Bone marrow (tissue), 2 donors: ENCODE data around the gene ZFP91.

Experiments
- DNase-seq, 2 donors: peaks; one replicate each; lab custom pipeline; 2025; lab: John Stamatoyannopoulos, UW

Gene ZFP91

DNA sequence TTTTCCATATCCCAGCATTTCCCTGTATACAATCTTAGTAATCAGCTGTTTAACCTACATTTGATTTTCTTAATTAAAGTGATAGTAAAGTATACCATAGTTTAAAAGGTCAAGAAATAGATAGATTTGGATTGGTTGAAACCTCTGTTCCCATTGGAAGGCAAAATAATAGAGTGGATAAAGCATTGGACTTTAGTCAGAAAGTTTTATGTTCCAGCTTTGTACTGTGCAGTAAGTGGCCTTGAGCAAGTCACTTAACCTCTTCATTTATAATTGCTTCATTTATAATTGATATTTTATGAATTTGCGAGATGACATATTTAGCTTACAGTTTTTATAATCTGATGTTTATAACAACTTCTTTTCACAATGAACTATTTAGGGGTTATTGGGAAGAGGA is 3.6 kb downstream of the ZFP91 start:
- DNase-seq: no peak

DNA sequence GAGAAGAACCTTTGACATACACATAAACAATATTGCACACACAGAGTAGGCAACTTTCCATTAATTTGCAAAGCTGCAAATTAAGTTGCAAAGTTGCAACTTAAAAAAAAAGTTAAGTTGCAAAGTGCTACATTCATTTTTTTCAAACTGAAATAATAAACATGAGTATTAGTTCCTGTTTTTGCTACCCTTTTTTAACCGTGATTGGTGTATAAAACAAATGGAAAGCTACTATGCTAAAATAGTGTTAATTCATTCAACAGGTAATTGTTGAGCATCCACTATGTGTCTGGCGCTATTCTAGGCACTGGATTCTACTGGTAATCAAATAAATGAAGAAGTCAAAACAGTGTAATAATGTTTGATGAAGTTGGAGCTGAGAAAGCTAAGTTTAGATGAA is 8.1 kb downstream of the ZFP91 start:
- DNase-seq: no peak

DNA sequence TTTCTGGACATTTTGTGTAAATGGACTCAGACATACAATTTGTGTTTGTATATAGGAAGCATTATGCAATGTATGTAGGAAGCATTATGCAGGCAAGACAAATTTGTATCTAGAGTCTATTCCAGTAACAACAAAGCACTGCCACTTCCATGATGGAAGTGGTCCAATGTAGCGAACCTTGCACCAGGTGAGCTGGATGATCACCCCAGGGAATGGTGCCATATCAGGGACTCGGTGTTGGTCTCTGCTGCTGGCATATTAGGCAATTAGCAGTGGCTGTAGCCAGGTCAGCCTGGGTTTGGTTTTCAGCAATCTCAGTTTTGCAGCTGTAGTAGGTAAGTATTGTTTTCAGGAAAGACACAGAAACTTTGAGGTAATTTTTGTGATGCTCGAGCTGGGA is 12.8 kb downstream of the ZFP91 start:
- no peak for DNase-seq

DNA sequence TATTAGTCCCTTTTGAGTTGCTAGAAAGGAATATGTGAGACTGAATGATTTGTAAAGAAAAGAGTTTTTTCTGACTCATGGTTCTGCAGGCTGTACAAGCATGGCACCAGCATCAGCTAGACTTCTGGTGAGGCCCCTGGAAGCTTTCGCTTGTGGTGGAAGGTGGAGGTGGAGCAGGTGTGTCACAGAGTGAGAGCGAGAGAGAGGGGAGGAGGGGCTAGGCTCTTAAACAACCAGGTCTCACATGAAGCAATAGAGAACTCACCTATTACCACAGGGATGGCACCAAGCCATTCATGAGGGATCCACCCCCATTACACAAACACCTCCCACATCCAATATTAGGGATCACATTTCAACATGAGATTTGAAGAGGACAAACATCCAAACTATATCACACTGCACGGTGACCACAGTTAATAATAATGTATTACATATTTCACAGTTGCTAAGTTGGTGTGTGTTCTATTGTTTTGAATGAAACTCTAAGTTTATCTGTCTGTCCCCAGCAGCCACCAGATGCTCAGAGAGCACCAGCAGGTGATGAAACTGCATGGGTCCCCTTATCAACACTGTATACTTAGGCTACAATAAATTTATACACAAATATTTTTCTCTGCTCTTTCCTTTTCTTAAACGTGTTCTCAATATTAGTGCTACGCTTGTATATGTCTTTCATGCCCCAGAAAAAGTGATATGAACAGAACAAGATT is 14.1 kb downstream of the ZFP91 start:
- no peak for DNase-seq

DNA sequence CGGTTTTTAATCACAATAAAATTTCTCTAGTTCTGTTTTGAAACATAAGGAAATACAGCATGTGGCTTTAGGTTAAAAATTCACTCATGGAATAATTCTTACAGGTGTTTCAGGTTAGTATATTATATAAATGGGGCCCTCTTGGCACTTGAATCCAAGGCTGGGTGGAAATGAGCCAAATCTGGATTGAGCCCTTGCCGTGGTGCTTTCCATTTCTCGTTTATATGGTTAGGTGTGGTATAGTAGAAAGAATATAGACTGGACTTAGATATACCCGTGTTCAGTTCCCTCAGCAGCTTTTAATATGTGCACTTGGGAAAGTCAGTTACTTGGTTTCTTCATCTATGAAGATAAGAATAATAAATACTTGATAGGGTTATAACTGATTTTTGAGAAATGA is 16.0 kb downstream of the ZFP91 start:
- DNase-seq: no peak

DNA sequence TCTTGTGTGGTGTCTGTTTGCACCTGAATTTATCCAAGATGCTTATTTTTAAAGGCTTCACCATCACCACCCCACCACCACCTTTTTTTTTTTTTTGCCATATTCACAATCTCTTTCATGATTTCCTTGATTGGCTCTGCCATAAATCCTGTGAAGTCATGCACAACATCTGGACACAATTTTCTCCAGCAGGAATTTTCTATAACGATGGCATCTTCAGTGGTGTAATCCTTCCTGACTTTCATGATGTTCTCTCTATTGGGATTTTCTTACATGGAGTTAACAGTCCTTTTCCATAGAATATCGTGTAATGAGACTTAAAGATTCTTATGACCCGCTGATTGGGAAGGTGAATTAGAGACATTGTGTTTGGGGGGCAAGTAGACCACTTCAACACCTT is 17.8 kb downstream of the ZFP91 start:
- no peak for DNase-seq

DNA sequence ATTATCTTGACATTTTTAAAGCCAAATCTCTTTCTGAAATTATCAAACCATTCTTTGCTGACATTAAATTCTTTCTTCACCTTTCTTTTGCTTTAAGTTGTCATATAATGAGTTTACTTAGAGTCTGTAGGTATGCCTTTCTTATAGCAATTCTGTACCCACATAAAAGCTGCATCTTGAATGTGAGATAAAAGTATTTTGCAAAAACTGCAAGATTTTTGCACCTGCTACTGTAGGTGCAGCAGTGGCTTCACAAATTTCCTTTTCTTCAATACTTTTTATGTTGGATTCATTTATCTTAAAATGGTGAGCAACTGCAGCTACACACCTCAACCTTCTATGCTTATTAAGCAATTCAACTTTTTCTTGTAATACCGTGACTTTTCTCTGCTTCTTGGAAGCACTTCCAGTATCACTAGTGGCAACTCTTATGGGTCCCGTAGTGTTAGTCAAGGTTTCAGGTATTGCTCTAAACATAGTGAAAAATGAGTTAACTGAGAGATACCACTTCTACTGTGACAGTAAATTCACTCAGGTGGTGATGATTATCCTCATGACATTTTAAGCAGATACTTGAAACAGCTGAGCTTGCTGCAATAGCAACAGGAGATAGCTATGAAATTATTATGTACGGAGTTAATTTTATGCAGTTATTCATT is 18.8 kb downstream of the ZFP91 start:
- DNase-seq: no peak

DNA sequence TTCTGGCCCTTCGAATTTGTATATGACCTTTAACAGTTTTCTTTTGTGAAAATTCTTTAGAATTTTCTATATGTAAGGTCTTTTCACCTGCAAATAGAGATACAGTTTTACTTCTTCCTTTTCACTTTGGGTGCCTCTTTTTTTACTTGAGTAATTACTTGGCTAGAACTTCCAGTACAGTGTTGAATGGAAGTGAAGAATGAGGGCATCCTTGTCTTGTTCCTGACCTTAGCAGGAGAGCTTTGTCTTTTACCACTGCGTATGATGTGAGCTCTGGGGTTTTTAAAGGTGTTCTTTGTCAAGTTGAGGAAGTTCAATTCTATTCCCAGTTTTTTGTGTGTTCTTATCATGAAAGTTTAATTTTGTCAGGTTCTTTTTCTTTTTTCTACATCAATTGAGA is 21.6 kb downstream of the ZFP91 start:
- no peak for DNase-seq

DNA sequence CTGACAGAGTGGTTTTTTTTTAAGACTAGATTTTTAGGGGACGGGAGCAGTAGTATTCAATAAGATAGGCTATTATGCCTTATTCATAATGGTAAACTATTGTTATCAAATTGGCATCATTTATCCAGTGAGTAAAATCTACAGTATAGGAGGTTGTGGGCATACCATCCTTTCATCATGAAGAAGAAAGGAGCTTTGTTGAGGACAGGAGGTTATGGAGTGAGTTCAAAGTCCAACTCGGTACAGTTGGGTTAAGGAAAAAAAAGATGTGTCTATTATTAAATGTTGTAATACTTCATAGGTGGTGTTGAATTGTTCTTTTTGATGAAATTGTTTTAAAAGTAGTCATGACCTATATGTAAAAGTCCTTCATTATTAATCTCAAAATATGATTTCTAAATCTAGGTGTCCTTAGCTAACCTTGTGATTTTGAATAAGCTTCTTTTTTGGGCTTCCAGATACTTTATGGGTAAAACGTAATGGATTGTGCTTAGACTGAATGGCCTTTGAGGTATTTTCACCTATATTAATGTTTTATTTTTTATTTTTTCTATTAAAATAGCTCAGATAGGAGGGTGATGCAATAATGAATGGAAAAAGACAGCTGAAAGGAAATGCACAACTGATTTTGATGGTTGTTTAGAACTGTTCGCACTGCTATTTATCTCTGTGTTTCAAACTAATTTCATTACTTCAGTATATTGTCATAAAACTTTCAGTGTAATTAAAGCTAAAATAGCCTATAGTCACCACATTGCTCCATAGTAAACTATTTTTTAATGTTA is 28.3 kb downstream of the ZFP91 start:
- DNase-seq: no peak

DNA sequence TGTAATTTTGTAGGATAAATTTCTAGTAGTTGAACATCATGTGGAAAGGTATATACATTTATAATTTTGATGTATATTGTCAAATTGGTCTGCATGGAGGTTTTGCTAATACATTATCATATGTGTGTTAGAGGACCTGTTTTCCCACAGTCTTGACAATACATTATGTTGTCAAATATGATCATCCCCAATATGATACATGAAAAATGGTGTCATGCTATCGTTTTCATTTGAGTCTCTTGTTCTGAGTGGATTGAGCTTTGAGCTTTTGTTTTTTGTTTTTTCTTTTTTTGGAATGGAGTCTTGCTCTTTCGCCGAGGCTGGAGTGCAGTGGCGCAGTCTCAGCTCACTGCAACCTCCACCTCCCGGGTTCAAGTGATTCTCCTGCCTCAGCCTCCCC is 29.5 kb downstream of the ZFP91 start:
- no peak for DNase-seq

DNA sequence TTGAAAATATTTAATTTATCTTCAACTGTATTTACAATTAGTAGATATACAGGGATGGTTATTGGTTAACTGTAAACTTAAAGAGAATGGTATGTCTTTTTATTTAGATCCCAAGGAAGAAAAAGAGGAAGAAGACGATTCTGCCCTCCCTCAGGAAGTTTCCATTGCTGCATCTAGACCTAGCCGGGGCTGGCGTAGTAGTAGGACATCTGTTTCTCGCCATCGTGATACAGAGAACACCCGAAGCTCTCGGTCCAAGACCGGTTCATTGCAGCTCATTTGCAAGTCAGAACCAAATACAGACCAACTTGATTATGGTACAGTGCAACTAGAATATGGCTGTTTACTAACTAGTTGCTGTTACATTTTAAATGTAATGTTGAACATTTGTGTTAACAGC is 30.9 kb downstream of the ZFP91 start:
- peak in 1 of 2 donors; percentile 6 for DNase-seq

DNA sequence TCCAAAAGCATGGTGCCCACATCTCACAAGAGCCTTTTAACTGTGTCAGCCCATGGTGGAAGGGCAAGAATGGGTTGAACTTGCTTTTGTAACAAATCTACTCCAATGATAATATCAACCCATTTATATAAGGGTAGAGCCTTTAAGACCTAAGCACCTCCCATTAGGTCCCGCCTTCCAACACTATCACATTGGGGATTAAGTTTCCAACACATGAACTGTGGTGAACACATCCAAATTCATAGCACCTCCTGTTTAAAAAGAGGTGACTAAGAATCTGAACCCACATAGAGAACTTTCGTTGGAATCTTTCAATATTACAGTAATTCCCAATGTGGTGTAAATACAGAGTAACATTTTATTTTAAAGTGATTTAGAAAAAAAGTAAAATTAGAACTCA is 34.4 kb downstream of the ZFP91 start:
- no peak for DNase-seq

DNA sequence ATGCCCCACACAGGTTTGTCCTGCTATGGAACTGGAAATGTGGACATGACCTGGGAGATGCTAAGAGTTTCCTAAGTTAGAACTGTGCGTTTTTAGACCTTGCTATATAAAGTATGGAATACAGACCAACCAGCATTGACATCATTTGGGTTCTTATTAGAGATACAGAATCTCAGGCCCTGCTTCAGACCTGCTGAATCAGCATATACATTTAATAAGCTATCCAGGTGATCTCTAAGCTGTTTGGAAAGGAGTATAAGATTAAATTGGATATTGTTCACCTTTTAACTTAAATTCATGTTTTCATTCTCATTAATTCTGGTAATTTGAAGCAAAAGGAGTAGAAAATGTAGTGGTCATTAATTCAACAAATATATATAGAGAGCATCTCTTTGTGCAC is 36.7 kb downstream of the ZFP91 start:
- DNase-seq: no peak

DNA sequence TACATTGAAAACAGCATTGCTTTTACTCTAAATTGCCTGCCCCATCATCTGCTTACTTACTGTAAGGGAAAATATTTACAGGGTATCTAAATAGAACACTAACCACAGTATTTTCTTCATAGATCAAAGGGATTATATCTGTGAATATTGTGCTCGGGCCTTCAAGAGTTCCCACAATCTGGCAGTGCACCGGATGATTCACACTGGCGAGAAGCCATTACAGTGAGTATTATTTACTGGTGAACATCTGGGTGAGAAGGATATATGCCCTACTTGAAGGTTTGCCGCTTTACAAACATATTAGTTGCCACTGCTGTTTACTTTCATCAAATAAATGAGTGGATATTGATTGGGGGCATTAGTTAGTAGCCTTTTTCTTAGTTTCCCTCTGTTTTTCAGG is 37.7 kb downstream of the ZFP91 start:
- no peak for DNase-seq

DNA sequence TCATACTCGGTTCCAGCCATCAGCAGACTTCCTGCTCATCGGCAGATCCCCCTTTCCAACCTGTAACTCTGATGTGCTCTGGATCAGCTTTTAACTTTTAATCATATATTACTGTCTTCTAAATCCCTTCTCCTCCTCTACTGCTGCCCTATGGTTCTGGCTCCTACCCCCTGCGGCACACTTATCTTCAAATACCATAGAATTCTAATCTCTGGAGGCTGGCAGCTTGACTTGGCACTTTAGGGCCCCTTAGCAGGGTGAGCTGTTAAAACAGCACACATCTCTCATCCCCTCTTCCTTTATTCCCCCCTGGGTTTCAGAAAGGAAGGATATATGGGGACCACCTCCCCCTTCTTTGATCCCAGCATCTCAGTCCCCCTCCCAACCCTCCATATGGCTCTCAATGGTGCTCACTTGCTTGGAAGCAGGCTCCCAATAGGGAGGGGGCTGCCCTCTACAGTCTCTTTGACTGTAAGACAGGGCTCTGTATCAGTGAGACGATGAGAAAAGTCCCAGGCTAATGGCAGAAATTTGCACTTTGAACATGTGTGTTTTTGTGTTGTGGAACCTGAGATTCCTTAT is 39.2 kb downstream of the ZFP91 start:
- DNase-seq: no peak

DNA sequence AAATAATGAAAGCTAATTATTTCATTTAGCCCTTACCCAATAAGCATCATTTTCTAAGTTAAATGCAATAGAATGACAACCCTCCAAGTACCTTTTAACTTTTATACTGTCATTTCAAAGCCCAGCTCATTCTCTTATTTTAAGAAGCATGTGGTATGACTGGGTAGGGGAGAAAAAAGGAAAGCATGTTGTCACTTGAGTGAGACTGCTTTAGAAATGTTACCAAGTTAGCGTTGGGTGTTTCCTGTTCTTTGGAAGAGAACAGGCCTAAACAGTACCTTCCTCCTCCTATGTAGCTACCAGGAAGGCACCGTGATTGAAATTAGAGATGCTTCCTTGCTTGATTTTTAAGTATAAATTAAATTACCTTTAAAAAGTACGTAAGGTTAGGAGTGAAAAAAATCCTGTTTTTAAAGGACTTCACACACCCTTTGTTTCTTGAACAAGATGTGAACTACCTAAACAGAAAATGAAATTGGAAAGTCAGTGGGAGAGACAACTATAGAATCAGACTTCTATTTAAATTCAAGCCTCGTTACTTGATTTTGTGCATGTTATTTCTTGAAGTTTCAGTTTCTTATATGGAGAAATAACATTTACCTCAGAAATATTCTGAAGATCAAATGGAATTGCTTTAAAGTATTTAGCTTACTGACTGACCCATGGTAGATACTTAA is 42.9 kb downstream of the ZFP91 start:
- DNase-seq: no peak

DNA sequence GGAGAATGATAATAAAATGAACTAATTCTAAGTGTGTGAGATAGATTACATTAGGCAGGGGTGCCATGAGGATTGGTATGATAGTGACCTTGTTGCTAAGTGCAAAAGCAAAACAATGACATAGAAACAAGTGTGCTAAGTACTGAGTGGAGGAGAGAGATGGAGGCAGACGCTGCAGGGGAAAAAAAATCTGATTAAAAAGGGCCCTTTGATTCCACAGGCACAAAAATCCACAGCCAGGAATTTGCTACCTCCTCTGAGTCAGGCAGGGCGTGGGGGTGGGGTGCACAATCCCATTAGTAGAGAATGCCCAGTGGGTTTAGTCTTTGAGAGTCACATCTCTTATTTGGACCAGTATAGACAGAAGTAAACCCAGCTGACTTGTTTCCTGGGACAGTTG is 43.5 kb downstream of the ZFP91 start, which contains the start of gene CNTF:
Gene CNTF, plus strand, starts transcription at position 322 of the 400 bp plus-strand sequence. CDS start 88 bp downstream, outside the sequence.
- DNase-seq: no peak

DNA sequence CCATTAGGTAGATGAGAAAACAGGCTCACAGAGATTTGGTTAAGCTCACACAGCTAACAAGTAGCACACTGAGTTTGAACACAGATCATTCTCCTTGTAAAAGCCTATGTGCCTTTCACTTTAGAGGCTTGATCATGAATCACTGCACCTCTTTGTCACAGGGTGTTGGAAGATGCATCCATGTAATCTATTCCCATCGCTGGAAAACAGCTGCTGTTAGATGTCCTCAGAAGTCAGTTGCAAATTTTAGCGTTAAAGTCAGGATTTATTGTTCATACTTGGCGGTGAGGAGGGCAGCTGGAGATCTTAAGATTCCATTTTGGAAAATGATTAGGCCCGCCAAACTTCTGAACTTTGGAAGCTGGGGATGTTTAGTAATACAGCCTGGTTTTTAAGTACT is 46.2 kb downstream of the ZFP91 start:
- no peak for DNase-seq

DNA sequence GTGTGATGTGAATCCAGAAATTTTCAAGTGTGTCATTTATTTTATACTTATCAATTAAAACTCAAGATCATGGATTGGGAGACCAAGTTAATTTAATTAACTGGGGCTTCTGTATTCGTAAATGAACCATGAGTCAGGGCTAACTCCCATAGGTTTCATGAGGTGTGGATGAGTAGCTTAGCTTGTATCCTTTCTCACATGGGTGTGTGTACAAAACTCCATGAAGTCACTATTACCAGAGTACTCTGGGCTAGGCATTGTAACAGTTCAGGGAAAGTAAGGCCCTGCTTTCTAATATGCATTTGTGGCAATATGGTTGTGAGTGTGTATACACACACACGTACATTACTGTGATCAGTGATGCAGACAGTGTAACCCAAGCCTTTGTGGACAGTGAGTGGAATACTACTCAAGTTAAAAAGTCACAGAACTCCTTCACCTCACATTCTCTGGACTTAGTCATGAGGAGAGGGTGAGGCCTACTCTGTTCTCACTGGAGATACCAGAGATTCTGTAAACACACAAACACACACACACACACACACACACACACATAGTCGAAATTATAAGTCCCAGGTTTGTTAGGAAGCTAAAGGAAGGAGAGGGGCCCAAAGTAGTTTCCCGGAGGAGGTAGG is 47.1 kb downstream of the ZFP91 start:
- no peak for DNase-seq

DNA sequence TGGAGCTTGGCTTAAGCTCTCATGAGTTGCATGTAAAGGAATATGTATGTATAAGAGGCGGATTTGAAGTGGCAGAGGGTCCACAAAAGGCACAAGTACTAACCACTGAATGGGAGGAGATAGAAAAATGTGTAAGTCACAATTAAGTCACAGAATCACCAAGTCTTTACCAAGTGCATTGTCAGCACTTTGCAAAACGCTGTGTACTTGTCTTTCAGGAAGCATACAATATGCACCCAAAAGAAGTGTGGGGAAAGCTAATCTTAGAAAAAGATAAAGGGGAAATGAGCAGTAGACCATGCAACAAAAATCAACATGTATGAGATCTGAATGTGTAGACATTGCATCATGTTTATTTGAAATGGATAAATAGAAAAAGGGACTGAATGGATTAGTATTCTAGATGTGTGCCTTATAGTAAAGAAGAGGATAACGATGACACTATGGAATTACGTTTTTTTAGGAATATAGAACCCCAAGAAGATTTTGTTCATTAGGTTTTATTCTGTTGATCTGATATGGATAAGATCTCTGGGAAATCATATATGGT is 48.1 kb downstream of the ZFP91 start:
- no peak for DNase-seq

DNA sequence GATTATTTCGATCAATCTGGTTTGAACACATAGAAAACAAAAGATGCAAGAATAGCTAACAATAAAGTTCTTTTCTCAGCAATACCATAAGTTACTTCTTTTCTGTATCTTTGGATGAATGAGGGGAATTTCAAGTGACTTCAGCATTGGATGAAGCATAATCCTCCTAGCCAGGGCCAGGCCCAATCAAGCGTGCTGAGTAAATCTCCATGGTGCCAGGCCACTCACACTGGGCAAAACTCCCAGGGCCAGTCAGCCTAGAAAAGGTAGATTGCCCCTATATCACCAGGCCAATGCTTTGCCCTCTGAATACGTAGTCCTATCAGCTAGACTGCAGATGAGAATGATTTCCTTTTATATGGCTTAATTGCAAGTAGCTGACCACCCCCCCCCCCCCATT is 49.6 kb downstream of the ZFP91 start:
- DNase-seq: no peak
